Lung microvascular endothelial cell (primary cell): ENCODE results near the gene DPP4. TPM values are rescaled to one million over a fixed set of nuclear protein-coding genes. Genes with fewer than 3 reads are reported as not detected.
"Not testable (repeated sequence)": the region's sequence is repeated elsewhere in the genome, so short reads cannot be mapped to it uniquely, and the experiment has no call there.

Experiments
- DNase-seq, 2 donors: peaks; one replicate each; pipeline versions ENCODE4 v3.0.0 to v3.0.0-alpha.2; 2010; ENCODE audit warnings: low read depth in 2 of 2
- total RNA-seq: library from RNA; depleted of rRNA; stranded (reverse); fragments of >200 nt; gene quantifications from 2 replicates; pipeline ENCODE4 v1.2.1, GENCODE V29; 2014

The DPP4 gene
- total RNA-seq, 1 donor from 2014 or later = 79.6 TPM

DNA sequence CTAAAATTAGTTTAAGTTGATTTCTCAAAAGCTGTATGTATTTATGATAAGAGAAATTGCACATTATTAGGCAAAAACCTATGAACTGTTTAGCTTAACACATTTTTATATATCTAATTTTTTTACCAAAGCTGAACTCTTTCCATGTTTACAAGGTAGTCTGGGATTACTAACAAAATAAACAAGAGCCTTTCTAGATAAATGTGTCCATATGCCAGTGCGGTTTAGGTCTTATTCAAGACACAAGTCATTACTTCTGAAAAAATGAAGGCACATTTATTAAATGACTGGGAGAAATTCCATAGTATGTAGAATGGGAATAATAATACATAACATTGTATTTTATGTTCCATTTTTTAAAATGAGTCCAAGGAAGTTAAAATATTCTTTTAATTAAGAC, 82.0 kb downstream of the DPP4 start:
- DNase-seq = no peak

DNA sequence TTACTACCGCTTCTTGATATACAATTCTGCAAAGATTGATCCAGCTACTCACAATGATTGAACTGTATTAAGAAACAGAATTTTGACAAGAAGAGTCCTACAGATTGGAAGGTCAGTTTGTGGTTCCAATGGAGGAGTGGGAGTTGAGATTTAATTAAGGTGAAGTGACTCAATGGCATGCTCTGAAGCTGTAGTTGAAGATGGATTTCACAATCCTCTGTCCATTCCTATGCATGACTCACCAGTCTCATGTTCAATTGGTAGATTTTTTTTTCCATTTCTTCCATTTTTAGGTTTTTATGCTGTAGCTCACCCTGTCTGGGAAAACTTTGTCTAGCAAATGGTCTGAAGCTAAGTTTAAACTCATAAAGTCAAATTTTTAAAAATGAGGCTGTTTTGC, 83.3 kb downstream of the DPP4 start:
- peak; percentile 18 to 63 for DNase-seq

DNA sequence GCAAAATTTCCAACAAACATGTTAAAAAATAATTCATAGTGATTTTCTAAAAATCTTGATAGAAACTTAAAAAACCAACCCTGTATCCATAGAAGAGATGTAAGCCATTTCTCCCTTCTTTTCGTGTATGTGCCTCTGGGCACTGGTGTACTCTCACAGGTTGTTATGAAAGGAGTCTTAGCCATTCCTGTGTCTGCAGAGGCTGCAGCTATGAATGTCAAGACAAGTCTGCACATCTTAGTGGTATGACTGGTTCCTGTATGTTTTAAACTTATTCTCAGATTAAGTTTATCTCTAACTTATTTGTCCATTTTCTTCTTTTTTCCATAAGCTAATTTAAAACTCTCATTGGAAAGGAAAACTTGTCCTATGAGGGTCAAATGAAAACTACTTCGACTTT, 84.0 kb downstream of the DPP4 start:
- DNase-seq = no peak

DNA sequence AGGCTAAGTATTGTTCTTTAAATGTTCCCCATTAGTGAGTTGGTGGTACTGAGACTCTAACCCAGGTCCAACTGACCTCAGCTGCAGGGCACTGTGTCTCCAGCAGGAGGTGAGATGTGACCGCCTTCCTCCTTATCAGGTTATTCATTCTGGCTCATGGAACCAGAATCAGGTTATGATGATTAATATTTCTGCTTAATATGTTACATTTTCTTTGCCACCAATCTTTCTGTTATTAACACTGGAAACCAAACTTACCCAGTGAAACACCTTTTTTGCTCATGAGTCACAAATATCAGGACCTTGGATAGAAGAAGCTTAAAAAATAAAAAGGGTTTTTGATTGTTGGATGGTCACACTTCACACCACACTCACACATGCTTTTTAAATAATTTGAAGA, 85.4 kb downstream of the DPP4 start:
- DNase-seq = no peak

DNA sequence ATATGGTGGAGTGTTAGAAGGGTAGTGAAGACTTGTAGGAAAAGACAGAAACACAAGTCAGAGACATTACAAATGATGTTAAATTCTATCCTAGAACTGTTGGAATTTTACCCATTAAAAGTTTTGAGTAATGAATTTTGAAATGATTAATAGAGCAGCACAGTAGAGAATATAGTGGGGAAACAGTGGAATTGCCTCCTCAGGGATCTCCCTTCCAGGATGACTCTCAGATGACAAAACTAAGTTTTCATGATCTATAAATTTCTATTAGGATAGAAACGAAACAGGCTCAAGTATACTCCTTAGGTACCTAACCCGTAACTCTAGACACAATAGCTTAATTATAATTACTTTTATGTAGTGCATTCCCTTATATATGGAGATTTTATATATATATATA, 86.7 kb downstream of the DPP4 start:
- DNase-seq = no peak

DNA sequence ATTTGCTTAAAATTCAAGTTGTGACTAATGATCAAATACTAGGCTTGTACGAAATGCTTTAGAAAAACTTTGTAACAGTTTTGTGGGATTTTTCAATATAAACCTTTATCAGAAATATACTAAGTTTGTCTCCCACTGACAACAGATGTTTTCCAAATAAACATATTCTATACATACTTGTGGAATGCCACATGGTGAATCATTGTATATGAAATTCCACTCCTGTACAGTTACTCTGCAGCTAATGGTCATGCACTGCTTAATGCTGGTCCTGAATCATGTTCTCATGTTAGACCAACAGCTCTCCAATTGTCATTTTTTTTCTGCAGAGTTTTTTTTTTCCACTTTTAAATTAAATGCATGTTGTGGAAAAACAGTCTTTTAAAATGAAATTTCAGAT, 90.1 kb downstream of the DPP4 start:
- DNase-seq = no peak

DNA sequence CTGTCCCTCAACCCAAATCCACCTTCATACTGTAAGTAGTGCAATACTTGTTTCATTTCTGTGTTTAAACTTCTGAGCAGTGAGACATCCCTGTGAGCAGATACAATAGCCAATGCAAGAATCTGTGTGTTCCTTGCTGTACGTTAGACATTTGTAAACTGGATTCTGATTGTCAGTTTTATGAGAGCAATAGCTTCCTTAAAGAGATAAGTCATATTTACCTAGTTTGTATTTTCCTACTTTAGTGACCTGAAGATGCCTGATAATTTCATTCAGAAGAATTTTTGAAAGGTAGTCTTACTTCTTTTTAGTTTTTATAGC, 90.7 kb downstream of the DPP4 start:
- DNase-seq = no peak

DNA sequence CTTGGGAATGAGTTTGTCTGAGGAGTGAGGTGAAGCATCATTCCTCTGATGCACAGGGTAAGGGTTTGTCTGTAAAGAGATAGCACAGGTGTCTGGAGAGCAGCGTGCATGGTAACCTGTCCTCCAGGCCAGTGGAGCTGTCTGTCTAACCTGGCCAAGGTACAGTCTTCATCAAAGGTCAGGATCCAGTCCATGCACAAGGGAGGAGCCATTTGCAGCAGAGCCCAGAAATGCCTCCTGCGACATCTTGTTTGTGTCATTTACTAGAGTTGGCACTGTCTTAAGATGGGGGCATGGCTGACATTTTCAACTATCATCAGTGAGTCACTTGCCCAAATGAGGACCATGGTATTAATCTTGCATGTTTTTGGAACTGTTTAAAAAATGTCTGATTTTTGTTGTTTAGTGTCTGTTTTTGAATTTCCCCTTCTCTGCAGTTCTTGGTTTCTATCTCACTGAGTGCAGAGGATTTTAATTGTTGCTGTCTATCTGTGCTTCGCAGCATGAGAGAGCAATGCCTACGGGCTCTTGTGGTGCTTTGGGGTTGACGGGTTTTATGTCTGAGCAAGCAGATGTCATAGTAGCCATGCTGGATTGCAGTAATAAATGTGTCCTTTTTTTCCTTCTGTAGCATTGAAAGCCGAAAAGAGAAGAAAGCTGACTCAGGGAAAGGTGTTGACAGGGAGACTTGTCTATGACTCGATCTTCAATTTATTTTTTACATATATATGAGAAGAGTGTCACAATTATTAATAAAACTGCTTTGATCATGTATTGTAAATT, 91.3 kb downstream of the DPP4 start:
- no peak for DNase-seq

DNA sequence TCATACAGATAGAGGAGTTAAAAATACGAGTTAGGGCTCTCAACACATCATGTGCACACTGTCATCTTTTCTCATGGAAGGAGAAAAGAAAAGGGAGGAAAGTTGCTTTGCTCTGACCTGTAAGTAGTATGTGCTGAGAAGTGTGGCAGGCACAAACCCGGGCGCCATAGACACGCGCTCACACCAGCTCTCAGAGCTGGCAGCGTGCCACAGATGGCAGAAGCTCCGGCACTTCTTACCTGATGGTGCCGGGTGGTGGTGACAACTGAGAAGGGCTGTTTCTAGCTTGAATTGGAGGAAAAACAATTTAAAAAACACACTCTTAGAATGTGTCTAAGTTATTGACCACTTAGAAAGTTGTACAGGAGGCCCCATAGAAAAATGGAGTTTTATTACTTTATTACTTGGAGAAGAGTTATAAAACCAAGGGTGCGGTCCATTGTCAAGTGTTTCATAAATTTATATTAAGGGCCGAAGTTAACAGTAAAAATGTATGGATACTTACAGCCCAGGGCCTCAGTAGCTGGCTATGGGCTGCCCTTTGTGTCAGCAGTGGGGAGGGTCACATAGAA, 92.2 kb downstream of the DPP4 start:
- DNase-seq = no peak

DNA sequence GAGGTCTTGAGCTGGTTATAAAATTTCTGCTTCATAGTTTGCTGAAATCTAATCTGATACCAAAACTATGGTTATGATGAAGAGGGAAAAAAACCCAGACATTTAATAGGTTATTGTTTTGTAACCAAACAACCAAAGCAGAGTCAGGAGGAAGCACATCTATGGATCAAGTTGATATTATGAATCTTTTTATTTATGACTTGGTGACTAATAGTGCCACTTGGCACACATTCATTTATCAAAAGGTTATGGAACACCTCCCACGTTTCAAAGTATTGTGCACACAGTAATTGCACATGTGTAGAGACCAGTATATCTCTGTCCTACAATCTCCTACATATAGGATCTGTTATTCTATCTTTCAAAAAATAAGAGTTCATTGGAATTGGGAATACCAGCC, 93.0 kb downstream of the DPP4 start:
- no peak for DNase-seq

DNA sequence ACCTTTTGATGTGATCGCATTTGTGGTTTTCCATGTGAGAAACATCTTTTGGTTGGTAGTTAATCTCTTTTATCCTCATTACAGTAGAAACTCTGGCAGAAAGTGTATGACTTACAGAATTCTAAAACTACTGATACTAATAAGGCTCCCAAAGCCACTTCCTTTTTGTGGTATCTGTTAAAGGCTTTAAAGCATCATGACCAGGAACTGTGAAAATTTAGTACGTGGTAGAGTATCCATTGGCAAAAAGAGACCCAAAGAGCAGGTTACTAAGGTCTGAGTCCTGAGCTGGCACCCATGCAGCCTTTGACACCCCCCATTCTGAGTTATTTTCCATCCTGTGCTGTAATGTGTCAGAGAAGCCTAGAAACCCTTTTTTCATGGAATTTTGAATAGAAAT, 94.5 kb downstream of the DPP4 start:
- DNase-seq = no peak

DNA sequence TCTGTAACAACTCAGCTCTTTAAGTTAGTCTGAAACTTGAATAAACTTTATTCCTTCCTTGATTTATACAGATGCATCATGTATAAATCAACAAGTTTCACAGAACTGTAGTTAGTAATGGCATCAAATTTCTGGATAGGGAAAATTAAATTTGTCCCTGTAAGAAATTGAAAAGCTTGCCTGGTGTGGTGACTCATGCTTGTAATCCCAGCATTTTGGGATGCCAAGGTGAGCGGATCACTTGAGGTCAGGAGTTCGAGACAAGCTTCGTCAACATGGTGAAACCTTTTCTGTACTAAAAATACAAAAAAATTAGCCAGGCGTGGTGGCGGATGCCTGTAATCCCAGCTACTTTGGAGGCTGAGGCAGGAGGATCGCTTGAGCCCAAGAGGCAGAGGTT, 96.1 kb downstream of the DPP4 start:
- not testable (repeated sequence) for DNase-seq

DNA sequence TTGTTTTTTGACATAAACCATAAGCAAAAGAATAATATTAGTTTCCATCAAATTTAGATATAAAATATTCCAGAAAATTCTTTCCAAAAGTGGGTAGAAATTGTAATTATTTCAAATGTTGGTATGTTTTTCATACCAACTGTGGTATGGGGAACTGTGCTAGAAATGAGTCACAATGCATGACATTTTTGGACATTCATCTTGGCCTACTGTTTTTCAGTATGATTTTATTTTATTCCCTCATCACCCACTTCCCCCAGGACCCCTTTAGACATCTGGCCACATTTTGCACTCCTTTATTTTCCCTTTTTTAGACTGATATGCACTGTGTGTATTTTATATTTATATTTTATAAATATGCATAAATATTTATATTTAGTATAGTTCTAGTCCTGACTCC, 97.1 kb downstream of the DPP4 start:
- no peak for DNase-seq

DNA sequence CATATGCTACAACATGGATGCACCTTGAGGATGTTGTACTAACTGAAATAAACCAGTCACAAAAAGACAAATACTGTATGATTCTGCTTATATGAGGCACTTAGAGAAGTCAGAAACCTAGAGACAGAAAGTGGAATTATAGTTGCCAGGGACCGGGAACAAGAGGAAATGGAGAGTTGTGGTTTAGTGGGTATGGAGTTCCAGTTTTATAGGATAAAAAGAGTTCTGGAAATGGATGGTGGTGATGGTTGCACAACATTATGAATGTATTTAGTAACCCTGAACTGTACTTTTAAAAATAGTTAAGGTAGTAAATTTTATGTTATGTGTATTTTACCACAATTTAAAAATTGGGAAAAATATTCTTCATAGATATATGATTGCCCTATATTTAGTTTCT, 97.7 kb downstream of the DPP4 start:
- DNase-seq = no peak

DNA sequence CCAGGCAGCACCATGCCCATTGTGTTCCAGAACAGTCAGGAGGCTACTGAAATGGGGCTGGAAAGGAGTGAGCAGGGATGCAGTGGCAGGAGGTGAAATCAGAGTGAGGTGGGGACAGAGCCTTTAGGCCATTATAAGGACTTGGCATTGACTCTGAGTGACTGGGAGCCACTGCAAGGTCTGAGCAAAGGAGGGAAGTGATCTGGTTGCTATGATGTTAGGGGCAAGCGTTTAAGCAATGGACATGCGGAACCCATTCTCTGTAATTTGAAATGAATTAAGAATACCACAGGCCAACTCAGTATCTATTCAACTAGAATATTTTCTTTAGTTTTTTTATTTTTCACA, 98.2 kb downstream of the DPP4 start:
- DNase-seq = no peak

DNA sequence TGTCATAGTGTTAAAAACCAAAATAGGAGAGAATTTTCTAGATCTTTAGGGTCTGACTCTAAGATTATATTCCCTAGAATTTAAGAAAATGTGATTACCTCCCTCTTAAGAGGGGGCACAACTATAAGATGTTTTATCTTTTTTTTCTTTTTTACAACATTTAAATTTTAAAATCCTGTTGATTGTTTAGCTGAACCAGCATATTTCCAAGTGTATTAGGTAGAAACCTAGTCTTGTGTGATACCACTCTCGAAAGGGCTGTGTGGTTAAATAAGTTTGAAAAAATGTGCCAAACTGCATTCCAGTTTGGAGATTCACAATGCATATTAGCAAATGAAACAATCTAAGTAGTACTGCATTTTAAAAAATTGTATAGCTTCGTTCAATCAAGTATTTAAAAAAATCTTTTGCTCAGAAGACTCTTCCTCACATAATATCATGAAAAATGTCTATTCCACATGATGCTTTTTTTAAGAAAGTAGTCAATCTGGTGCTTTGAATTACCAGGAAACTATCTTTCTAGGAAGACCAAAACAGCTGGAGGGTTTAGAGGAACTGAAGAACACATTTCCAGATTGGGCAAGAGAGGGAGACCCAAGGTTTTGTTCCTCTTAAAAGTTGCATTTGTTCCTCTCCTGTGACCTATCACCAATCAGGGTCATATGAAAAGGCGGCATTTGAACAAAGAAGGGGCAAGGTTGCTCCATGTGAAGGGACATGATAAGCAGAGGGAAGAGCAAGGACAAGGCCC, 98.8 kb downstream of the DPP4 start:
- no peak for DNase-seq

DNA sequence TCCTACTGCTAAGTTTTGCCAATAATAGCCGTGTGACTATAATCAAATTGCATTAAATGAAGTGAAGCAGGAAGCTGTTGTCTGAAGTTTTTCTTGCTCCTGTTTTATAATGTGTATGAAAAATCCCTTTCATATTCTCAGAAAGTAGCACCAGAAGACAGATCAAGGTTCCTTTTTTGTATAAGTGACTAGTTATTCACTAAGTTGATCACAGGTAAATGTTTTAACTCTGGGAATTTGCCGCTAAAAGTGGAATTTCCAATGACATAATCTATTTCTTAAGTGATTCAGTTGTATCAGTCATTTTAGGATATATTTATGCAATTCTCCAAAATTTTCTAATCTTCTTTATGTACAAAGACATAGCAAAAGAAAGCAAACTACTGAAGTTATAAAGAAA, 99.6 kb downstream of the DPP4 start:
- DNase-seq = no peak

DNA sequence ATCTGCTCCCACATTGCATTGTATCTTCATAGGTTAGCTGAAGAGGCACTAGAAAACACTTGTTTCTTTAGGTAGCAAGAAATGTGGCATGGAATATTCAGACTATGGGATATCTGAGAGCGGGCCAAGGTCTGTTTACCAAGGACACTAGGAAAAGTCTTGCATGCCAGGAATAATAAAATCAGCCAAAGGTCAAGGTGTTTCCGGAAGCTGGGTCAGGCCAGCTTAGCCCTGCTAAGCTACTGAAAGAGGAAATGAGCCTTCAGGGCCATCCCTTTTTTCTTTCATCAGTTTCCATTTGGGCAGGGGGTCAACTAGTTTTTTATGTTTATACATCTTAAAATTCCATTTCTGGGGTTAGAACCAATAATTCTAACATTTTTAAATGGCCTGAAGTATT, 101.1 kb downstream of the DPP4 start:
- peak in 1 of 2 donors; percentile 75 for DNase-seq

DNA sequence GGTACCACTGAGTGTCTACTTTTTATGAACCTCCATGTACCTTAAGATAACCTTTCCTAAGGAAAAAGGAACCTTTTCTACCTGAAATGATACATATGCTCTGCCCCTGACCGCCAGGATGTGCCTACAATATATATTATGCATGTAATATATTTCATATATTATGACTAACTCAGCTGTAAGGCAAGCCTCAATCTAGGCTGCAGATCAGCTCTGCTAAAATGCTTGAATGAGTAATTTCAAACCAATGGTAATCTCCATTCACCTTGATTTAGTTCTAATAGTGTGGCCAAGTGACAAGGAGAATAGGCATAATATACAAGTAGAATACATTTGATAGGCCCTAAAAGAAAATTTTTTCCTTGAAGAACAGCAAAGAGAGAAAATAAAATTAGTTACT, 101.8 kb downstream of the DPP4 start:
- DNase-seq = no peak

DNA sequence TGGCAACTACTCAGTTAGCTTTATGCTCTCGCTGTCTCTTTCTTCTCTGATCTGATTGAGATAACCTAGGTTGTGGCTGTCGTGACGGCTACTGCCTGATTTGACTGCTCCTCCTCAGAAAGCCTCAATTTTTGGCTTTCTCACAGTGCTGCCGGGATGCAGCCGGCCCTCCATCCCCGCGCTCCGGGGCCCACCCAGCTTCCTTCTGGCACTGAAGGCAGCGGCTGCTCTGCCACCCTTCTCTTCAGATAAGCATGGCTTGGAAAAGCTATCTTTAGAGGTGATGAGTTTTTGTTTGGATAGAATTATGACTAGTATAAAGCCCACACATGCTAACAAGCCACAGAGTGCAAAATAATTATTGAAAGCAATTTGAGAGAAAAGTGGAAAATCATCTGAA, 102.5 kb downstream of the DPP4 start:
- DNase-seq = no peak

DNA sequence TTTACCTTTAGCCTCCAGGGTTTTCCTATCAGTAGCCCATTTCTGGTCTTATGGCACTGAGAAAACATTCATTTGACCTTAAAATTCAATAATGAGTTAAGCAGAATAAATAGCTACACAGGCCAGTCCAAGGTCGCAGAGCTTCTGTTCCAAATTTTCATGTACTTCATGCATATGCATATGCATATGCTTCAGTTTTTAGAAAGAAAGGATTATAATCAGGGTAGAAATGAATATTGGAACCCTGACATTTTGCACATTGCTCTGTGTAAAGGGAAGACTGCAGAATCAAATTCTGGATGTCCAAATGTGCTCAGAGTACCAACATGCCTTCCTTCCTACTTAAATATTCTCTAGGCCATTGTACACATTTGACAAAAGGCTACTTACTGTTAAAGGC, 104.9 kb downstream of the DPP4 start:
- no peak for DNase-seq

DNA sequence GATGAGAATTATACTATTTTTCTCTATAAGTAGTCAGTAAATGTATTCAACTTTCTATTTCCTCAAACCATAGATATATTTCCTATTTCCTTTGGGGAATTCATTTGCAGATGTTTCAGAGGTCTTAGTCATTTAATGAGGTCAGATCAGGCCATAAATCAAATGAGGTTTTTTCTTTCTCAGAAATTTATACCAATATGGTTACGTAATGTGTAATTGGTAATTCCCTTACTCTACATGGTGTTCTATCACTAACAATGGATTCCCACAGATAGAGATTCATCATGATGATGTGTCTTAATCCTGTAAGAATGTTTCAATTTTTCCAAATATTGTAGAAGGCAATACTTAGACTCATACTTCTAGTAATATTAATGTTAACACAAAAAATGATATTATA, 108.0 kb downstream of the DPP4 start:
- DNase-seq = peak in 1 of 2 donors; percentile 3

DNA sequence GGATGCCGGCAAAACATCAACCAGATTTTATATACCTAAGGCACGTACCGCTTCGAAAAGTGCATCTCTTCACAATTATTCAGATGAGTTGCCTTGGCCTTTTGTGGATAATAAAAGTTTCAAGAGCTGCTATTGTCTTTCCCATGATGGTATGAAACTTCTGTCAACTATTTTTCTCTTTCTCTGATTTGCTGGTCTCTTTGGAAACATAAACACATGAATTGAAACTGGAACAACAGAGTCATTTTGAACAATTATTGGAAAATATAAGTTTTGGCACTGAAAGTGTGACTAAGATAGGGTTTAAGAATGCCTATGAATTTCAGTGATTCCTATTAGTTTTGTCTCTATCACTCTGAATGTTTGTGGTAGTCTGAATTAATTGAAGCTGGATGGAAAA, 109.9 kb downstream of the DPP4 start:
- peak in 1 of 2 donors; percentile 8 for DNase-seq
